ENCODE results near the gene SENP6.
"Not testable (repeated sequence)": the region's sequence is repeated elsewhere in the genome, so short reads cannot be mapped to it uniquely, and the experiment has no call there.

DNA sequence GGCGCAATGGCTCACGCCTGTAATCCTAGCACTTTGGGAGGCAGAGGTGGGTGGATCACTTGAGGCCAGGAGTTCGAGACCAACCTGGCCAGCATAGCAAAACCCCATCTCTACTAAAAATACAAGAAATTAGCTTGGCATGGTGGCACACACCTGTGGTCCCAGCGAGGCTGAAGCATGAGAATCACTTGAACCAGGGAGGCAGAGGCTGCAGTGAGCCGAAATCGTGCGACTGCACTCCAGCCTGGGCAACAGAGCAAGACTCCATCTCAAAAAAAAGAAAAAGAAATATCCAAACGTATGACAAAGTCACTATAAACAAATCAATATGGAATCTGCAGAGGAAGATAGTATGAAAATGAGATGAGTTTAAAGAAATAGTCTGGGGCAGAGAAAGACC, 129.3 kb downstream of the SENP6 start:
- TF ChIP-seq POLR2A (IDR thresholded peaks at IDR 0.05; ENCODE audit: low read depth, low read length); POLR2AphosphoS5 (IDR thresholded peaks at IDR 0.05; ENCODE audit: low read depth, low read length); TAF1 (IDR thresholded peaks at IDR 0.05; ENCODE audit: low read depth, low read length); SPI1 (IDR thresholded peaks at IDR 0.05; ENCODE audit: low read depth, low read length); PAX5 (IDR thresholded peaks at IDR 0.05; ENCODE audit: insufficient read depth, low read length, severe bottlenecking); POU2F2 (IDR thresholded peaks at IDR 0.05; ENCODE audit: low read depth, low read length): not testable (repeated sequence)

All from GM12891 (cell line).